NCI-H146 treated with DMSO at 0.1 percent for 48 hours (cell line): ENCODE results near the gene SPATA13.

ENCODE experiments used
- DNase-seq: peaks from one replicate; lab custom pipeline; 2025; ENCODE audit not compliant: unreplicated experiment; lab: John Stamatoyannopoulos, UW

Gene SPATA13

DNA sequence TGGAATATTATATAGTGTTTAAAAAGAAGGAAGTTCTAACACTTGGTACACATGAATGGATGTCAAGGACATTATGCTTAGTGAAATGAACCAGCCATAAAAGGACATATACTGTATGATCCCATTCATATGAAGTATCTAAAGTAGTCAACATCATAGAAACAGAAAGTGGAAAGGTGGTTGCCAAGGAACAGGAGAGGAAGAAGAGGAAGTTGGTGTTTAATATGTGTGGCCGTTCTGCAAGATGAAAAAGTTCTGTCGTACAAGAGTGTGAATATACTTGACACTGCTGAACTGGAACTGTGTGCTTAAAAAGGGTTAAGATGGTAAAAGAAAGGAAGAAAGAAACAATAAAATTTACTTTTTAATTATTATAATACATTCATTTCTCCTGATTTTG lies 115.8 kb downstream of the SPATA13 start:
- no peak for DNase-seq

DNA sequence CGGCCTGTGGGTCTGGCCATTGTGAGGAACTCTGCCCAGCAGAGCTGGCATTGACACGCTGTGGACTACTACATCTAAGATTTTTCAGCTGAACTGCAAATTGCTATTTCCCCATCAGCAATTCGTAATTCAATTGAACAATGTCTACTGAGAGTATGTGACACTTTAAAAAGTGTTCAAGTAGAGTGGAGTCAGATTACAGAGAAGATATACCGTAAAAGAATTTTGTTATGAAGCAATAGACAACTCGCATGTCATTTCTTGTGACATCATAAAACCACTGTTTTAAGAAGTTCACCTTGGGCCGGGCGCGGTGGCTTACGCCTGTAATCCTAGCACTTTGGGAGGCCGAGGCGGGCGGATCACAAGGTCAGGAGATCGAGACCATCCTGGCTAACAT lies 116.3 kb downstream of the SPATA13 start:
- no peak for DNase-seq

GRCh38 chr13:24277761-24278160 lies 117.2 kb downstream of the SPATA13 start:
- no peak for DNase-seq

DNA sequence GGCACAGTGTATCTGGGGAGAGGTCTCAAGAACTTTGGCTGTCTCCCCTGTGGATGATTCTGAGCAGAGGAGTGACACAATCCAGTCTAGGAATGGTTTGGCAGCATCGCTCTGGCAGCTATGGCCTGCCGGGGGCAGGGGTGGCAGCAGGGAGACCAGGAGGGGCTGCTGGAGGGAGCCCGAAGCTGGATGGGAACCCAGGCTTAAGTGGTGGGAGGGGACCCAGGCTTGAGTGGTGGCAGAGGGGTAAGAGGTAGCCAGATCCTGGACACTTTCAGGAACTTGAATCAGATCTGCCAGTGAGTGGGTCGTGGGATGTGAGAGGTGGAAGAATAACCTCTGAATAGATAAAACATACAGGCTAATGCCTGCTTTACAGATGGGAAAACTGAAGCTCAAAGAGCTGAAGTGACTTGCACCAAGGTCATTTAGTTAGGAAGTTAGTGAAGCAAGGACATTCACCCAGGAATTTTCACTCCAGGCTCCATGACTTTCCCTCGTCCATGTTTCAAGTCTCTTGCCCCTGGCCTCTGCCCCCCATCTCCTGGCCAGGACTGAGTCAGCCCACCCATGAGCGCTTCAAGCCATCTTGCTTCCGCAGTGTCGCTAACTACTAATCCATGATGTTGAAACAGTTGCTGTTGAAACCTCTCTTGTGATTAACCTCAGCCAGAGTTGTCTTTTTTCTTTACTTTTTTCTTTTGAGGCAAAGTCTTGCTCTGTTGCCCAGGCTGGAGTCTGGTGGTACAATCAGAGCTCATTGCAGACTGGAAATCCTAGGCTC lies 119.0 kb downstream of the SPATA13 start:
- DNase-seq = no peak

DNA sequence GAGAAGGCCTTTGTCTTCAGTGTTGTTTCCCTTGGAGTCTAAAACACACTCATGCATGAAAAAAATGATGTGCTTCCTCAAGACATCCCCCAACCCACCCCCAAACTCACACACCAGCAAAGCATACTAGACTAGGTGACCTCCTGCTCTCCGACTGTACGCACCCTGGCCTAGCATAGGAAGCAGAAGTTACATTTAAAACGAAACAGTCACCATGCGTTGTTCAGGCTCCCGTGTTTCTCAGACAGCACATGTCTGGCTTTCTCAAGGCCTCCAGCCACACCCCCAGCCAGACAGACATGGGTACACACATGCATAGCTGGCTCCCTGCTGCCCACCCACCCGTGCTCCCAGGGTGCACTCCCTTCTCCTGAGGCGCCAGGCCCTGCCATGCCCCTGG lies 120.2 kb downstream of the SPATA13 start:
- DNase-seq = no peak

GRCh38 chr13:24281188-24282008 lies 120.9 kb downstream of the SPATA13 start:
- DNase-seq = no peak

- no peak for DNase-seq
These were observed 121.7 kb downstream of the SPATA13 start for GRCh38 chr13:24282256-24282655.

DNA sequence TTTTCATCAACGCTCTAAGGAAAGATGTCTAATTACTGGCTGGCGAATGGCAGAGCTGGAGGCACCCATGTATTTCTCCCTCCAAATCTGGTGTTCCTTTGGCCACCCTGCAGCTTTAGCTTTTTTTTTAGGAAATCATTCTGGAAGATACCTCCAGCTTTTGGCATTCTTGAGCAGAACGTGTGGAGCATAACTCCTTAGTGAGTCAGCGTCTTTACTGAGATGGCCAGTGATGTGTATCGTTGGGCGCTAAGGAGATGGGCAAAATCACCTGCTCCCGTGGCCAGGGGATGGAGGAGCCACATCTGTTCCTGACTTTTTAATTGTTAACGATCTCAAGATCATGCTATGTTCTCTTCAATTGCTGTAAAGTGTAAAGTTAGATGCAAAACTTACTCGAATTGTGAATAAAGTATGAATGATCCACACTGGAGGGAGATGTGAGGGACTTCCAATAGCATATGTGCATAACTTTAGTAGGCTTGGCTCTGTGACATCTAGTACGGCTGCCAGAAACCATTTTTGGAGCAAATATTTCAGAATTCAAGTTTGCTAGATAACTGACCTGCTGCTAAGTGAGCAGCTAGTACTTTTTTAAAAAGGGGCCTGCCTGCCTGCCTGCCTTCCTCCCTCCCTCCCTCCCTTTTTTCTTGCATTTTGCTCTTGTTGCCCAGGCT lies 124.5 kb downstream of the SPATA13 start:
- no peak for DNase-seq

DNA sequence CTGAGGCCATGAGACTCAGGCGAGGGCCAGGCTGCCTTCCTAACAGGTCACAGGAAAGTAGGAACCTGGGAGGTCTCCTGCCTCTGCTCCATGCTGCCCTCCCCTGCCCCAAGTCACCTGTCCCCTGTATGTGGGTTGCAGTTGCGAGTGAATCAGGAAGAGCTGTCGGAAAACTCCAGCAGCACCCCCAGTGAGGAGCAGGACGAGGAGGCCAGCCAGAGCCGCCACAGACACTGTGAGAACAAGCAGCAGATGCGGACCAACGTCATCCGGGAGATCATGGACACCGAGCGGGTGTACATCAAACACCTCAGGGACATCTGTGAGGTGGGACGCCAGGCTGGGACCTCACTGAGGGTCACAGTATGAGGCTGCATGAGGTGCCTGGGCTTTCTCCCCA lies 126.1 kb downstream of the SPATA13 start:
- DNase-seq = no peak

DNA sequence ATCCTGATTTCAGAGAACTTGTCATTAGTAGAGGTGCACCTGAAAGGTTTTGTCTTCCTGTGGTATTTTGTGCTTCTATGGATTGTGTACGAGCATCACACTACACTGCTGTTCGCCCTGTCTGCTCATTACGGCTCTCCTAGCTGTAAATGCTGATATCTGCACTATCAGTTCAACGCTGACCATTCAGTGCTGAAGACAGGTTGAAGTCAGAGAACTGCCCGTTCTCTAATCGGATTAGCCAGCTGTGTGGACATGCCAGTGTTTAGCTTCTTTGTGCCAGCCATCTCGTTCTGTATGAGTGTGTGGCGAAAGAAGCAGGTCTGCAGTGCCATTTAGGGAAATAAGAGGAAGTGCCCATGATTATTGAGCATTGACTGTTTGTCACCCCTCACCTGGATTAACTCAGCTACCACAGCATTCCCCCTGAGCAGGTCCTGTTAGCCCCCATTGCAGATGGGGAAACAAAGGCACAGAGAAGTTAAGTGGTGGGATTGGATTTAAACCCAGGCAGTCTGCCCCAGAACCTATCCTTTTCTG lies 127.3 kb downstream of the SPATA13 start:
- DNase-seq = no peak

DNA sequence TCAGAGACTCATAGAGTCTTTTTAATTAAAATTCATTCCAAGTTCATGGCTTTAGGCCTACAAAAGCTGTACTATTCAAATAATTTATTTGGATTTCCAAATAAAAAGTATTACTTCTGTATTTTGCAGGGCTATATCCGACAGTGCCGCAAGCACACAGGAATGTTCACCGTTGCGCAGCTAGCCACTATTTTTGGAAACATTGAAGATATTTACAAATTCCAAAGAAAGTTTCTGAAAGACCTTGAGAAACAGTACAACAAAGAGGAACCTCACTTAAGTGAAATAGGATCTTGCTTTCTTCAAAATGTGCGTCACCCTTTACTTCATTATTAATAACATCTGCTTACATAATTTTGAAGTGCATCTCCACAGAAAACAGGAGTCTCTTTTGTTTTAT lies 128.3 kb downstream of the SPATA13 start:
- no peak for DNase-seq

- no peak for DNase-seq
These were observed 129.9 kb downstream of the SPATA13 start for GRCh38 chr13:24290280-24290932.

DNA sequence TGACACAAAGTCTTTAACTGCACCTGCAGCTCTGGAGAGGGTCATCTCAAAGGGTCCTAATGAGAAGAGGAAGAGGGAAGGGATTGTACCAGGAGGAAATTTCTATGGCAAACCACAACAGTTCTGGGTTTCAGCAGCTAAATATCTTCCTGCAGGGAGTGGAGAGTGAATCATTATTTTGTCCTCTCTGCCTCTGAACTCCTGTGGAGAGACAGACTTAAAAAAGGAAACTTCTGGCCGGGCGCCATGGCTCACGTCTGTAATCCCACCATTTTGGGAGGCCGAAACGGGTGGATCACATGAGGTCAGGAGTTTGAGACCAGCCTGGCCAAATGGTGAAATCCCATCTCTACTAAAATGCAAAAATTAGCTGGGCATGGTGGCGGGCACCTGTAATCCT lies 132.0 kb downstream of the SPATA13 start:
- DNase-seq = no peak

- DNase-seq = no peak
These were observed 133.2 kb downstream of the SPATA13 start for GRCh38 chr13:24293746-24294145.

GRCh38 chr13:24299488-24300114 lies 139.1 kb downstream of the SPATA13 start:
- DNase-seq = no peak

DNA sequence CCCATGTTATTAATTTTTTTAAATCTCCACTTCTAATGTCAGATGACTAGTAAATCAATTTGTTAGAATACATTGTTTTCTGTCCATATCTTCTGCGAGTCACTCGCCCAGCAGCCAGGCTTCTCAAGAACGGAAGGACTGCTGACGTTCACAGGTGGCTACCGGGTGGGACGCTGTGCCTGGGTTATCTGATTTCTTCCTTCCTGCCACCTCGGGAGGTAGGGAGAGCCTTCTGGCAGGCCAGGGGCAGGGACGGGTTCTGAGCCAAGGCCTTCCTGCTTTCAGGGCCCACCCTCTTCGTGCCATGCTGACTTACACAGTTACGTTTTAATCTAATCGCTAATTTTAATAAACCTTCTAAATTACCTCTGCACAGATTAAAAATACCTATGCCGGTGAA lies 140.9 kb downstream of the SPATA13 start:
- no peak for DNase-seq

DNA sequence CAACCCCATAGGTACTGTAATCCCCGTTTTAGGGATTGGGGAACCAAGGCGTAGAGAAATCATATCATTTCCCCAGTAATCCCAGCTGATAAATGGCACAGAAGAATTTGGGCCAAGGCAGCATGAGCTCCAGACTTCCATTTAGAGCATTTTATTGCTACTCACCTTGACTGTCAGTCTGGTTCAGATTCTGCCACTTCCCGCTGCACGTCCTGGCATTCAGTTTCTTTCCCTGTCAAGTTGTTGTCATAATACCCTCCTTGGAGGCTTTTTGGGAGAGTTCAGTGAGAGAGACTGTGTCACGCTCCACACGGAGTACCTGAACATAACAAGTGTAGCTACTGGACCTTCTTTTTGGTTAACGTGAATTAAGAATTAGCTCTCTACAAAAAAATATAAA lies 141.4 kb downstream of the SPATA13 start:
- no peak for DNase-seq

DNA sequence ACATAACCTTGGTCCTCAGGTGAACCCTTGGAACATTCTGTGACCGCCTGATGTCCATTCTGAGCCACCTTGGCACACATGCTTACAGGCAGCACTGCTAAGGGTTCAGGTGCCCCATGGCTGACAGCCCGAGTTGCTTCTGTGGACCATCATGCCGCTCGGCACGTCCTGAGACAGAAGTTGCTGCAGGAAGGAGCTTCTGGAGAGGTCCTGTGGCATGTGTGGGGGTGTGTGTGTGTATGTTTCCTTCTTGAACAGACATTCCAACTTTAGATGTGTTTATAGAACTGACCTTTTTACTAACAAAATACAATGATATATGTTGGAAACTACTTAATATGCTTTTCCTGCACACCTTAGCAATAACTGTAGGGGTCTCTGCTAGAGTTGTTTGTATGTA lies 144.1 kb downstream of the SPATA13 start:
- no peak for DNase-seq

- DNase-seq = no peak
These were observed 146.1 kb downstream of the SPATA13 start for GRCh38 chr13:24306632-24307031.

GRCh38 chr13:24307211-24308067 lies 146.9 kb downstream of the SPATA13 start:
- DNase-seq = peak; percentile 10
